Fibroblast of lung (primary cell): Measurements from ENCODE around the gene CORO6. TPM values are rescaled to one million over a fixed set of nuclear protein-coding genes. Genes with fewer than 3 reads are reported as not detected.

Experiments
- DNase-seq, 2 donors: peaks; one replicate each; pipeline versions ENCODE4 v3.0.0 to v3.0.0-alpha.2; 2010; ENCODE audit warnings: low read depth in 2 of 2
- H2AFZ ChIP-seq: 2 replicates; pipeline ENCODE4 v1.5.1; 2012; ENCODE audit warnings: low read length, control low read depth, inconsistent platforms
- H3K27ac ChIP-seq: 2 replicates; pipeline ENCODE4 v1.5.1; 2011; ENCODE audit warnings: low read length, control low read depth; ENCODE audit not compliant: insufficient read depth
- H3K27me3 ChIP-seq: 2 replicates; pipeline ENCODE4 v1.5.1; 2011; ENCODE audit warnings: mild to moderate bottlenecking, low read length; ENCODE audit not compliant: control insufficient read depth, insufficient read depth
- H3K36me3 ChIP-seq: 2 replicates; pipeline ENCODE4 v1.5.1; 2011; ENCODE audit warnings: low read length; ENCODE audit not compliant: control insufficient read depth, insufficient read depth
- H3K4me1 ChIP-seq: 2 replicates; pipeline ENCODE4 v1.5.1; 2011; ENCODE audit warnings: low read length; ENCODE audit not compliant: control insufficient read depth, insufficient read depth; ENCODE audit errors: extremely low read depth
- H3K4me2 ChIP-seq: 2 replicates; pipeline ENCODE4 v1.5.1; 2011; ENCODE audit warnings: low read length, control low read depth; ENCODE audit not compliant: insufficient read depth; ENCODE audit errors: extremely low read depth
- H3K4me3 ChIP-seq, 4 experiments: fragments of 200-600 bp in 1 of 4; sonication (generic) in 1 of 4; replicated peaks in 1 of 4; 2 replicates each; pipeline ENCODE4 v1.5.1; 2011 to 2016; ENCODE audit warnings: low read length in 4 of 4, low read depth in 3 of 4, mild to moderate bottlenecking in 3 of 4, control low read depth in 2 of 4, inconsistent platforms in 1 of 4, mixed read lengths in 1 of 4; ENCODE audit not compliant: insufficient read depth in 1 of 4; ENCODE audit errors: control extremely low read depth in 1 of 4
- H3K79me2 ChIP-seq: 2 replicates; pipeline ENCODE4 v1.5.1; 2012; ENCODE audit warnings: mild to moderate bottlenecking, low read length, inconsistent platforms; ENCODE audit not compliant: control insufficient read depth, insufficient read depth
- H3K9ac ChIP-seq: 2 replicates; pipeline ENCODE4 v1.5.1; 2011; ENCODE audit warnings: mild to moderate bottlenecking, low read length, control low read depth; ENCODE audit not compliant: insufficient read depth
- H3K9me3 ChIP-seq: 2 replicates; pipeline ENCODE4 v1.5.1; 2012; ENCODE audit warnings: low read depth, low read length; ENCODE audit not compliant: control insufficient read depth, insufficient read depth
- H4K20me1 ChIP-seq: 2 replicates; pipeline ENCODE4 v1.5.1; 2011; ENCODE audit warnings: low read length; ENCODE audit not compliant: control insufficient read depth, insufficient read depth; ENCODE audit errors: extremely low read depth
- EZH2 ChIP-seq: IDR thresholded peaks from 2 replicates; pipeline ENCODE4 v1.5.1; 2012; ENCODE audit warnings: low read length, control low read depth, mild to moderate bottlenecking; ENCODE audit errors: missing control alignments
- polyA plus RNA-seq, 2 donors: library from polyadenylated mRNA; depleted of rRNA in 1 of 2; stranded (reverse) in 1 of 2; unstranded in 1 of 2; fragments of >200 nt; gene quantifications; 2 replicates each; pipeline ENCODE4 v1.2.1, GENCODE V29; 2011 to 2012; ENCODE audit warnings: missing spikeins in 1 of 2
- total RNA-seq: library from RNA; depleted of rRNA; stranded (reverse); fragments of >200 nt; gene quantifications from 2 replicates; pipeline ENCODE4 v1.2.1, GENCODE V29; 2014
- TF ChIP-seq, protein P1 (sequence below), 2 donors: IDR thresholded peaks in 1 of 2; conservative IDR thresholded peaks in 1 of 2; 1 replicate in 1 of 2; 2 replicates in 1 of 2; pipeline ENCODE4 v1.5.1; 2011 to 2012; ENCODE audit warnings: low read length in 2 of 2, control low read depth in 1 of 2, inconsistent platforms in 1 of 2, low read depth in 1 of 2, mild to moderate bottlenecking in 1 of 2

Gene CORO6
- total and polyA plus RNA-seq, 2 donors (not counting 1 experiment from before 2014, with no cell fraction given): 8.0 to 19.3 TPM

DNA sequence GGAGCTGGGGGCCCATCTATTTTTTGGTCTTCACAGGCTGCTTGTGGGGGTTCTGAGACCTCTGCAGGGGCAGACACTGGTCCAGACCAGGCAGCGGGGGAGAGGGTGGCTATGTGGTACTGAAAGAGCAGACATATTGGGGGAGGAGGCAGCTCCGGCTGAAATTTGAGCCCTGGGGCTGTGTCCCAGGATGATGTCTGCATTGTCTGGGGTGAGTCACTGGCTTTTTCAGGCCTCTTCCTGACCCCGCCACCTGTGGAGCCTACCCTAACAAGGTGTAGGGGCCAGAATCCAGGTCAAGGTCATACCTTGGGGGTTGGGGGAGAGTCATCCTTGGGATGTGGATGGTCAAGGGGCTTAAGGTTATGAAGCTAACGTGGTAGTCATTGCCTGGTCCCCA is 2.4 kb downstream of the CORO6 start:
- Histone ChIP-seq H3K9ac (no peak overlapping the region), H3K4me3 (no peak overlapping the region), H3K4me1 (peaks cover 22% of the 10 kb centered on the region), H2AFZ (no peak overlapping the region), H3K79me2 (no peaks in the 10 kb centered on the region), H4K20me1 (no peaks in the 10 kb centered on the region), H3K36me3 (no peaks in the 10 kb centered on the region), H3K9me3 (no peaks in the 10 kb centered on the region), H3K27me3 (no peaks in the 10 kb centered on the region), H3K27ac (no peak overlapping the region), H3K4me2 (no peak overlapping the region)
- peak; percentile 25 to 37 for DNase-seq
- no peak for TF ChIP-seq EZH2
- TF ChIP-seq, protein P1, sequence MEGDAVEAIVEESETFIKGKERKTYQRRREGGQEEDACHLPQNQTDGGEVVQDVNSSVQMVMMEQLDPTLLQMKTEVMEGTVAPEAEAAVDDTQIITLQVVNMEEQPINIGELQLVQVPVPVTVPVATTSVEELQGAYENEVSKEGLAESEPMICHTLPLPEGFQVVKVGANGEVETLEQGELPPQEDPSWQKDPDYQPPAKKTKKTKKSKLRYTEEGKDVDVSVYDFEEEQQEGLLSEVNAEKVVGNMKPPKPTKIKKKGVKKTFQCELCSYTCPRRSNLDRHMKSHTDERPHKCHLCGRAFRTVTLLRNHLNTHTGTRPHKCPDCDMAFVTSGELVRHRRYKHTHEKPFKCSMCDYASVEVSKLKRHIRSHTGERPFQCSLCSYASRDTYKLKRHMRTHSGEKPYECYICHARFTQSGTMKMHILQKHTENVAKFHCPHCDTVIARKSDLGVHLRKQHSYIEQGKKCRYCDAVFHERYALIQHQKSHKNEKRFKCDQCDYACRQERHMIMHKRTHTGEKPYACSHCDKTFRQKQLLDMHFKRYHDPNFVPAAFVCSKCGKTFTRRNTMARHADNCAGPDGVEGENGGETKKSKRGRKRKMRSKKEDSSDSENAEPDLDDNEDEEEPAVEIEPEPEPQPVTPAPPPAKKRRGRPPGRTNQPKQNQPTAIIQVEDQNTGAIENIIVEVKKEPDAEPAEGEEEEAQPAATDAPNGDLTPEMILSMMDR (conservative IDR thresholded peaks at IDR 0.05 in 1 of 2, IDR thresholded peaks at IDR 0.05 in 1 of 2; ENCODE audit: low read depth in 1 of 2, low read length in 2 of 2): no peak

DNA sequence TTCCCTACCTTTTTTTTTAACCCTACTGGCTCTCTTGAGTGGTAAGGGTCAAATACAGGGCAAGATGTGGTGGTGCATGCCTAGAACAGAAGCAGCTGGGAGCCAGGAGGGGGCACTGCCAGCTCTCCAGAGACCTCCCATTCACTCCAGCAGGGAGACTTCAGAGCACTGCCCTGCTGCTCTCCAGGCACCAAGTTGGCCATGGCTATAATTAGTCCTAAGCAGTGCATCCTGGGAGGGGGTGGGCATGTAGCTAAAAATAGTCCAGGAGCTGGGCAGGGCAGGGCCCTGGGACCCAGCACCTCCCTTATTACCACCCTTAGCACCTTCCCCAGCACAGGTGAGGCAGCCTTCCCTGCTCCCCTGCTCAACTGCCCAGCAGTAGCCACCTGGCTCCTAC is 3.5 kb downstream of the CORO6 start:
- Histone ChIP-seq H3K9me3 (no peaks in the 10 kb centered on the region), H2AFZ (no peak overlapping the region), H3K4me2 (no peak overlapping the region), H3K4me3 (no peak overlapping the region), H3K9ac (no peak overlapping the region), H4K20me1 (no peaks in the 10 kb centered on the region), H3K27ac (no peak overlapping the region), H3K27me3 (no peaks in the 10 kb centered on the region), H3K79me2 (no peaks in the 10 kb centered on the region), H3K36me3 (no peaks in the 10 kb centered on the region), H3K4me1 (peaks cover 23% of the 10 kb centered on the region)
- peak; percentile 24 to 59 for DNase-seq
- TF ChIP-seq EZH2: no peak
- TF ChIP-seq, protein P1 (conservative IDR thresholded peaks at IDR 0.05 in 1 of 2, IDR thresholded peaks at IDR 0.05 in 1 of 2; ENCODE audit: low read depth in 1 of 2, low read length in 2 of 2): peak in 1 of 2 donors; percentile 38

DNA sequence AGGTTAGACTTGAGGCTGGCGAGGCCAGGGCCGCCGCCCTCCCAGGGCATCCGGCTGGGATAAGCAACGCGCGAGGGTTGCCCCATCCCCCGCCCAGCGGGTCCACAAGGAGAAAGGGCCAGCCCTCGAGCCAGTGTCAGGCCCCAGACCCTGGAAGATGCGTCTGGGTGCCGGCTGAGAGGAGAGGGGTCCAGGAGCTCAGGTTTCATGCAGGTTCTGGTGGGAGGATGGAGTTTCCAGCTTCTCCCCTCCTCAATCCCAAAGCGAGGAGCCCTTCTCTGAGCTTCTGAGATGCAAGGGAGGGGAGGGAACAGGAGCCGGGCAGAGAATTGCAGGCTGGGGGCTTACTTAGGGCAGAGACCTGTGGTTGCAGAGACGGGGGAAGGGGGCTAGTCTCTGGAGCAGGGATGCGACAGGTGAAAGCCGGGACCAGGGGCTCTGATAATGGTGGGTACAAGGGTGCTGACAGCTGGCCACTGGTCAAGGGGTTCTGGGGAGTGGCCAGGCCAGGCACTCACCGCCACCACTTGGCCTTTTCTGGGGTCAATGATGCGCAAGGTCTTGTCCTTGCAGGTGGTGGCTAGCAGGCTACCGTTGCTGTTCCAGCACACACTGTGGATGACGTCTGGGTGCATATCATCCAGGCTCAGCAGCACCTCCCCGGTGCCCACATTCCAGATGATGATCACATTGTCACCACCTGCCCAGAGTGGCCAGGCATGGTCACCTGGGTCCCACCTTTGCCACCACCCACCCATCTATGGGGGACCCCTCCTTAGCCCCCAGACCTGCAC is 4.2 kb downstream of the CORO6 start:
- Histone ChIP-seq H3K79me2 (no peaks in the 10 kb centered on the region), H3K9ac (no peak overlapping the region), H3K4me2 (no peak overlapping the region), H3K27me3 (no peaks in the 10 kb centered on the region), H3K27ac (no peak overlapping the region), H3K4me3 (no peak overlapping the region), H2AFZ (no peak overlapping the region), H3K9me3 (no peaks in the 10 kb centered on the region), H3K36me3 (no peaks in the 10 kb centered on the region), H3K4me1 (peaks cover 23% of the 10 kb centered on the region), H4K20me1 (no peaks in the 10 kb centered on the region)
- TF ChIP-seq EZH2: no peak
- TF ChIP-seq, protein P1 (conservative IDR thresholded peaks at IDR 0.05 in 1 of 2, IDR thresholded peaks at IDR 0.05 in 1 of 2; ENCODE audit: low read depth in 1 of 2, low read length in 2 of 2): no peak
- DNase-seq: no peak
